ENCODE data around the gene CHST15. TPM values are rescaled to one million over a fixed set of nuclear protein-coding genes. Genes with fewer than 3 reads are reported as not detected.

Gene CHST15
- total RNA-seq, 6 donors from 2014 or later = 16.1 to 54.5 (median 27.3) TPM

- no peak overlapping the region for H3K4me3 ChIP-seq
- no peak for ATAC-seq (ENCODE audit: low FRiP score in 2 of 2)
- TF ChIP-seq POLR2AphosphoS5 (IDR thresholded peaks at IDR 0.05) (no peak), POLR2A (IDR thresholded peaks at IDR 0.05) (no peak), EP300 (IDR thresholded peaks at IDR 0.05) (no peak)
- TF ChIP-seq, protein P1, sequence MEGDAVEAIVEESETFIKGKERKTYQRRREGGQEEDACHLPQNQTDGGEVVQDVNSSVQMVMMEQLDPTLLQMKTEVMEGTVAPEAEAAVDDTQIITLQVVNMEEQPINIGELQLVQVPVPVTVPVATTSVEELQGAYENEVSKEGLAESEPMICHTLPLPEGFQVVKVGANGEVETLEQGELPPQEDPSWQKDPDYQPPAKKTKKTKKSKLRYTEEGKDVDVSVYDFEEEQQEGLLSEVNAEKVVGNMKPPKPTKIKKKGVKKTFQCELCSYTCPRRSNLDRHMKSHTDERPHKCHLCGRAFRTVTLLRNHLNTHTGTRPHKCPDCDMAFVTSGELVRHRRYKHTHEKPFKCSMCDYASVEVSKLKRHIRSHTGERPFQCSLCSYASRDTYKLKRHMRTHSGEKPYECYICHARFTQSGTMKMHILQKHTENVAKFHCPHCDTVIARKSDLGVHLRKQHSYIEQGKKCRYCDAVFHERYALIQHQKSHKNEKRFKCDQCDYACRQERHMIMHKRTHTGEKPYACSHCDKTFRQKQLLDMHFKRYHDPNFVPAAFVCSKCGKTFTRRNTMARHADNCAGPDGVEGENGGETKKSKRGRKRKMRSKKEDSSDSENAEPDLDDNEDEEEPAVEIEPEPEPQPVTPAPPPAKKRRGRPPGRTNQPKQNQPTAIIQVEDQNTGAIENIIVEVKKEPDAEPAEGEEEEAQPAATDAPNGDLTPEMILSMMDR (IDR thresholded peaks at IDR 0.05) = no peak
- DNase-seq = no peak
- no peaks in the 10 kb centered on the region for H3K9me3 ChIP-seq
- no peak overlapping the region for H3K27ac ChIP-seq
- 33 to 67% methylated on average over 1 to 4 of the region's 4 CpGs for WGBS, 2 donors
- H3K27me3 ChIP-seq = no peaks in the 10 kb centered on the region
- peaks cover 17 to 21% (median 18%) of the 10 kb centered on the region in 4 donors for H3K4me1 ChIP-seq
- H3K36me3 ChIP-seq = no peaks in the 10 kb centered on the region
Measured at GRCh38 chr10:124109261-124109660, 15.9 kb upstream of the CHST15 start.

DNA sequence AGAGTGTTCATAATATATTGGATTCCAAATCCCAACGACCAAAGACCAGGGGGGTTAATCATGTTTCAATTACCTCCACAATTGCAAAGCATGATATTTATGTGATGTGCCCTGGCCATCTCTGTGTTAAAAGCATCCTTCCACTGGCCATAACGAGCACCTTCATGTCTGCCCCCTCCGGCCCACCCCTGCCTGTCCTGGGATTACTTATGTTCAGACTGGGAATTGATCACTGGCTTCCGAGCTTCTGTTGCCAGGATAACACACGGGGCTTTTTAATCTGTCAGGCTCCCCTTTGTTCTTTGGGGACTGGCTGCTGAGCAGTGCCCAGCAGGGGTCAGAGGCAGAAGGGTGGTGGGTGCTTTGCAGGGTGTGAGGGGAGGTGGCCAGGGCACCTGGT is 13.7 kb upstream of the CHST15 start:
- no peak for ATAC-seq (ENCODE audit: low FRiP score in 2 of 2)
- TF ChIP-seq POLR2AphosphoS5 (IDR thresholded peaks at IDR 0.05) = no peak
- TF ChIP-seq, protein P1 (IDR thresholded peaks at IDR 0.05) = no peak
- no peak for TF ChIP-seq POLR2A (IDR thresholded peaks at IDR 0.05)
- no peak for TF ChIP-seq EP300 (IDR thresholded peaks at IDR 0.05)
- Histone ChIP-seq H3K27ac (peak overlapping the region in 1 of 4 donors; percentile 69), H3K36me3 (no peaks in the 10 kb centered on the region), H3K4me1 (peaks cover 17 to 21% (median 18%) of the 10 kb centered on the region in 4 donors), H3K4me3 (no peak overlapping the region), H3K9me3 (no peaks in the 10 kb centered on the region), H3K27me3 (no peaks in the 10 kb centered on the region)
- no peak for DNase-seq
- 65 to 70% methylated on average over 4 to 5 of the region's 5 CpGs for WGBS, 2 donors

DNA sequence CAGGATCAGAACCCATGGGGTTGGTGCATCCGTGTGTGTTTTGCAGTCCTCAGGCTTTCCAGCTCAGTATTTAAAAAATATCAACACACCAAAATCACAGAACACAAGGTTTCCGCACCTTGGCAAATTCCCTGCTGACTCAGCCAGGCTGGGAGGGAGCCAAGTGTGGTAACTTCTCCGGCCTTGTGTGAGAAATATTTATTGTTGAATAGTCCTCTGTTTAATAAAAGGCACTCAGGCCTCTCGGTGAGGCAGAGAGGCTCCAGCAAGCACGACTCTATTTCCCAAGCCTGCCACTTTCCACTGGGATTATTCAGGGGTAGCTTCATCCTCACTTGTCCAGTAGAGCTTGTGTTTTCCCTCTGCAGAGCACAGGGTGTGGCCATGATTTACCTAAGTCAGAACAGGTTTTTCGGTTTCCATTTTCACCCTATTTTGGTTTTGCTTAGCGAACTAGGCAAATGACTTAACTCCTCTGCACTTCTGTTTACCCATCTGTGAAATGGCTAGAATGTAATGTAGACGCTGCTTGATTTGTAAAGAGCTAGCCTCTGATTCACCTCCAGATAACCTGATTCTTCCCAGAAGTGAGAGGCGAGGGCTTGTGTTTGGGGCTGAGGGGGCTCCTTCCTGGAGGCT is 13.0 kb upstream of the CHST15 start:
- peak overlapping the region in 3 of 4 donors; percentile 38 to 69 (median 64) for H3K27ac ChIP-seq
- no peaks in the 10 kb centered on the region for H3K36me3 ChIP-seq
- peaks cover 17 to 21% (median 18%) of the 10 kb centered on the region in 4 donors for H3K4me1 ChIP-seq
- no peaks in the 10 kb centered on the region for H3K27me3 ChIP-seq
- ATAC-seq (ENCODE audit: low FRiP score in 2 of 2) (peak; percentile 7 to 47), DNase-seq (peak in 1 of 2 donors; percentile 83)
- WGBS, 2 donors = 21 to 34% methylated on average over 9 of the region's 9 CpGs
- no peaks in the 10 kb centered on the region for H3K9me3 ChIP-seq
- no peak for TF ChIP-seq POLR2A (IDR thresholded peaks at IDR 0.05)
- peak; percentile 37 to 38 for TF ChIP-seq POLR2AphosphoS5 (IDR thresholded peaks at IDR 0.05)
- H3K4me3 ChIP-seq = no peak overlapping the region

GRCh38 chr10:124105594-124105993 is 12.2 kb upstream of the CHST15 start:
- Histone ChIP-seq H3K27me3 (no peaks in the 10 kb centered on the region), H3K36me3 (no peaks in the 10 kb centered on the region), H3K4me1 (peaks cover 17 to 21% (median 18%) of the 10 kb centered on the region in 4 donors), H3K4me3 (no peak overlapping the region), H3K9me3 (no peaks in the 10 kb centered on the region), H3K27ac (peak overlapping the region in 3 of 4 donors; percentile 38 to 69 (median 64))
- no peak for DNase-seq
- ATAC-seq (ENCODE audit: low FRiP score in 2 of 2) = no peak
- WGBS, 2 donors = 58 to 61% methylated on average over 5 of the region's 5 CpGs
- TF ChIP-seq, protein P1 (IDR thresholded peaks at IDR 0.05) = no peak
- TF ChIP-seq EP300 (IDR thresholded peaks at IDR 0.05) = no peak
- no peak for TF ChIP-seq POLR2AphosphoS5 (IDR thresholded peaks at IDR 0.05)
- no peak for TF ChIP-seq POLR2A (IDR thresholded peaks at IDR 0.05)

- no peak for TF ChIP-seq EP300 (IDR thresholded peaks at IDR 0.05)
- TF ChIP-seq, protein P1 (IDR thresholded peaks at IDR 0.05) = no peak
- no peak for TF ChIP-seq POLR2A (IDR thresholded peaks at IDR 0.05)
- TF ChIP-seq POLR2AphosphoS5 (IDR thresholded peaks at IDR 0.05) = no peak
- DNase-seq = no peak
- H3K4me3 ChIP-seq = no peak overlapping the region
- no peak for ATAC-seq (ENCODE audit: low FRiP score in 2 of 2)
- WGBS, 2 donors = 83 to 94% methylated on average over 5 to 6 of the region's 6 CpGs
- H3K9me3 ChIP-seq = no peaks in the 10 kb centered on the region
- H3K27ac ChIP-seq = peak overlapping the region in 1 of 4 donors; percentile 38
- H3K36me3 ChIP-seq = no peaks in the 10 kb centered on the region
- H3K27me3 ChIP-seq = no peaks in the 10 kb centered on the region
- peaks cover 17 to 21% (median 18%) of the 10 kb centered on the region in 4 donors for H3K4me1 ChIP-seq
Measured at GRCh38 chr10:124105045-124105444, 11.6 kb upstream of the CHST15 start.
